OCI-LY7 (cell line): Measurements from ENCODE around the gene ATP5PD. TPM values are rescaled to one million over a fixed set of nuclear protein-coding genes. Genes with fewer than 3 reads are reported as not detected.

ENCODE experiments used
- BruUV-seq: library from RNA; stranded (reverse); fragments of 400-500 nt; replicated peaks from 2 replicates; lab custom pipeline; 2021; lab: Mats Ljungman, UMichigan
- CTCF ChIA-PET: fragments of 300-600 bp; sonication (Branson Sonifier 250); formaldehyde crosslinking; loops from one replicate; lab custom pipeline; 2022; ENCODE audit warnings: antibody characterized with exemption; ENCODE audit not compliant: unreplicated experiment; lab: Charles Lee
- POLR2A ChIA-PET: fragments of 300-600 bp; sonication (Branson Sonifier 250); formaldehyde crosslinking; loops from one replicate; lab custom pipeline; 2022; ENCODE audit warnings: antibody characterized with exemption; lab: Charles Lee
- DNase-seq: peaks from one replicate; pipeline ENCODE4 v3.0.0-alpha.2; 2015; ENCODE audit warnings: low spot score
- H2AFZ ChIP-seq: fragments of 200-600 bp; sonication (generic), shearing (Covaris generic); 2 replicates; pipeline ENCODE4 v1.6.1; 2014; ENCODE audit warnings: mild to moderate bottlenecking, antibody characterized with exemption, low read length, moderate library complexity
- H3K27ac ChIP-seq: fragments of 200-600 bp; sonication (generic); 2 replicates; pipeline ENCODE4 v1.5.1; 2014; ENCODE audit warnings: mixed run types, low read depth, mild to moderate bottlenecking, moderate library complexity, low read length, inconsistent platforms; ENCODE audit not compliant: poor library complexity, severe bottlenecking
- H3K36me3 ChIP-seq: fragments of 200-600 bp; sonication (generic); 2 replicates; pipeline ENCODE4 v1.6.1; 2014; ENCODE audit warnings: mild to moderate bottlenecking, antibody characterized with exemption, low read length, moderate library complexity, mixed read lengths; ENCODE audit not compliant: insufficient read depth
- H3K4me1 ChIP-seq: fragments of 200-600 bp; sonication (generic); 2 replicates; pipeline ENCODE4 v1.5.1; 2014; ENCODE audit warnings: mild to moderate bottlenecking, low read length; ENCODE audit not compliant: insufficient read depth, poor library complexity, severe bottlenecking
- H3K4me2 ChIP-seq: fragments of 200-600 bp; sonication (generic); 2 replicates; pipeline ENCODE4 v1.6.1; 2014; ENCODE audit warnings: mild to moderate bottlenecking, low read length
- H3K4me3 ChIP-seq: fragments of 200-600 bp; sonication (generic); 2 replicates; pipeline ENCODE4 v1.5.1; 2014; ENCODE audit warnings: mild to moderate bottlenecking, low read depth, low read length; ENCODE audit not compliant: poor library complexity, severe bottlenecking
- H3K79me2 ChIP-seq: fragments of 200-600 bp; sonication (generic); 2 replicates; pipeline ENCODE4 v1.6.1; 2016; ENCODE audit warnings: low read depth, mild to moderate bottlenecking, low read length, moderate library complexity, mixed read lengths; ENCODE audit not compliant: insufficient read depth
- H3K9me2 ChIP-seq: fragments of 200-600 bp; sonication (generic); 2 replicates; pipeline ENCODE4 v1.6.1; 2016; ENCODE audit warnings: mild to moderate bottlenecking, low read length, mixed read lengths; ENCODE audit not compliant: insufficient read depth
- H3K9me3 ChIP-seq: fragments of 200-600 bp; sonication (generic); 2 replicates; pipeline ENCODE4 v1.6.1; 2014; ENCODE audit warnings: mild to moderate bottlenecking, mixed run types, low read length, mixed read lengths
- H4K20me1 ChIP-seq: fragments of 200-600 bp; sonication (generic); 2 replicates; pipeline ENCODE4 v1.6.1; 2014; ENCODE audit warnings: mild to moderate bottlenecking, antibody characterized with exemption, low read length, moderate library complexity, mixed read lengths; ENCODE audit not compliant: insufficient read depth
- EZH2phosphoT487 ChIP-seq: fragments of 200-600 bp; sonication (generic); IDR thresholded peaks from 2 replicates; pipeline ENCODE4 v1.6.1; 2018; ENCODE audit warnings: low read depth, borderline replicate concordance, mild to moderate bottlenecking, mixed run types, antibody characterized with exemption, low read length, moderate library complexity, mixed read lengths
- intact Hi-C: fragments of 100-400 bp; cut with micrococcal nuclease; formaldehyde crosslinking; loops from one replicate; pipeline ENCODE4 v1.10.0; 2022; ENCODE audit not compliant: unreplicated experiment
- total RNA-seq, 2 experiments: library from RNA; depleted of rRNA in 1 of 2; stranded (reverse); fragments of >200 nt in 1 of 2; shearing (Covaris generic) in 1 of 2; gene quantifications; 2 replicates each; pipeline ENCODE4 v1.2.3, GENCODE V29; 2014 to 2022
- TF ChIP-seq, protein P1 (sequence below): fragments of 200-600 bp; sonication (generic); conservative IDR thresholded peaks from 2 replicates; pipeline ENCODE4 v1.5.1; 2014; ENCODE audit warnings: mild to moderate bottlenecking, antibody characterized with exemption, low read length, moderate library complexity, mixed read lengths

The ATP5PD gene
- total RNA-seq, 2 experiments from 2014 or later, result 301 to 317 TPM

DNA sequence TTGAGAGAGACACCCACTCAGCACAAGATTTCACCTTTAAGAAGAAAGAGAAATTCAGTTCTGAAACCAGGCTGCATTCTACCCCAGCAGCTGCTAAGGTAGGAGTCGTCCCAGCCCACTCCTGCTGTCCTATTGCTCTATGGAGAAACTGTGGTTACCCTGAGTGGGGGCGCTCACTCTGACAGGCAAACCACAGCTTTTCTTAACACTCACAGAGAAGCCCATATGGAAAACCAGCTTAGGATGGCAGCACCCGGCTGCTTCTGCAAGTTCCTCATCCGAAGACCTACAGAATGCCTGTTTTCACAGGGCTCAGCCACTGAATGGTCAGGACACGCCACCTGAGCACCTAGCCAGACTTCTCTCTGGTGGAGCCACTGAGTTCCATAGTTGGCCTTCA lies 7.5 kb downstream of the ATP5PD start:
- POLR2A ChIA-PET, result no interaction called here
- no TSS peak for BruUV-seq

DNA sequence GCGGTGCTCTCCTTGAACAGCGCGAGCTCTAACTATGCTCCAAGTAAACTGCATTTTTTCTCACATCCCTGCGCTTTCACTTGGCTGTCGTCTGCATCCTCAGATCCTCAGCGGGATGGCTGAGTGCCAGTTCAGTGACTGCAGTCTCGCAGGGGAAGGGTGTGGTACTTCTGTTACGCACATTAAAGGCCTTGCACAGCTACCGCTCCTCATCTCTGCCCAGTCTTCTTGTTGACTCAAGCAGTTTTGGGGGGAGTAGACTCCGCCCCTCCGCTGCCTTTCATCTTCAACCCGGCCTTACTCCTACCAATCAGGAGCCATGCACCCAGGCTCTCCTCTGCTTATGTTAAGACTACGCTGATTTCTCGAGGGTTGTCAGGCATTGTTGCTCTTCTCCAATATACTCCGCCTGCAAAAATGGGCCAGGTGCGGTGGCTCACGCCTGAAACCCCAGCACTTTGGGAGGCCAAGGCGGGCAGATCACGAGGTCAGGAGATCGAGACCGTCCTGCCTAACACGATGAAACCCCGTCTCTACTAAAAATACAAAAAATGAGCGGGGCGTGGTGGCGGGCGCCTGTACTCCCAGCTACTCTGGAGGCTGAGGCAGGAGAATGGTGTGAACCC lies 10.0 kb downstream of the ATP5PD start:
- CTCF ChIA-PET, result no interaction called here
- Histone ChIP-seq H3K4me2 (no peak overlapping the region), H3K36me3 (peaks cover 37% of the 10 kb centered on the region), H3K4me1 (peaks cover 13% of the 10 kb centered on the region), H4K20me1 (no peaks in the 10 kb centered on the region), H2AFZ (no peak overlapping the region), H3K27ac (no peak overlapping the region), H3K4me3 (no peak overlapping the region), H3K9me2 (no peaks in the 10 kb centered on the region), H3K9me3 (no peaks in the 10 kb centered on the region), H3K79me2 (no peaks in the 10 kb centered on the region)
- TF ChIP-seq EZH2phosphoT487, result no peak
- TF ChIP-seq, protein P1, sequence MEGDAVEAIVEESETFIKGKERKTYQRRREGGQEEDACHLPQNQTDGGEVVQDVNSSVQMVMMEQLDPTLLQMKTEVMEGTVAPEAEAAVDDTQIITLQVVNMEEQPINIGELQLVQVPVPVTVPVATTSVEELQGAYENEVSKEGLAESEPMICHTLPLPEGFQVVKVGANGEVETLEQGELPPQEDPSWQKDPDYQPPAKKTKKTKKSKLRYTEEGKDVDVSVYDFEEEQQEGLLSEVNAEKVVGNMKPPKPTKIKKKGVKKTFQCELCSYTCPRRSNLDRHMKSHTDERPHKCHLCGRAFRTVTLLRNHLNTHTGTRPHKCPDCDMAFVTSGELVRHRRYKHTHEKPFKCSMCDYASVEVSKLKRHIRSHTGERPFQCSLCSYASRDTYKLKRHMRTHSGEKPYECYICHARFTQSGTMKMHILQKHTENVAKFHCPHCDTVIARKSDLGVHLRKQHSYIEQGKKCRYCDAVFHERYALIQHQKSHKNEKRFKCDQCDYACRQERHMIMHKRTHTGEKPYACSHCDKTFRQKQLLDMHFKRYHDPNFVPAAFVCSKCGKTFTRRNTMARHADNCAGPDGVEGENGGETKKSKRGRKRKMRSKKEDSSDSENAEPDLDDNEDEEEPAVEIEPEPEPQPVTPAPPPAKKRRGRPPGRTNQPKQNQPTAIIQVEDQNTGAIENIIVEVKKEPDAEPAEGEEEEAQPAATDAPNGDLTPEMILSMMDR, result no peak
- DNase-seq, result no peak
- BruUV-seq, result no TSS peak
- intact Hi-C loops, result no loop called here
- POLR2A ChIA-PET, result interaction anchor here (0.7 to 1.2 kb wide), 3 partner anchors 21 to 25 kb away, joined by 3 to 4 read pairs (median 4); partner anchors contain the start of gene MRPL58

More for the DNA sequence above, 7.5 kb downstream of the ATP5PD start:
- H4K20me1 ChIP-seq, result no peaks in the 10 kb centered on the region
- H2AFZ ChIP-seq, result no peak overlapping the region
- intact Hi-C loops, result no loop called here
- CTCF ChIA-PET, result interaction anchor here (0.6 kb wide), 1 partner anchor 168 kb away, joined by 3 read pairs; no protein-coding TSS in a partner anchor
- no peak for DNase-seq
- H3K36me3 ChIP-seq, result peaks cover 45% of the 10 kb centered on the region
- H3K27ac ChIP-seq, result no peak overlapping the region
- H3K4me3 ChIP-seq, result no peak overlapping the region
- H3K4me1 ChIP-seq, result peaks cover 6% of the 10 kb centered on the region
- H3K9me2 ChIP-seq, result no peaks in the 10 kb centered on the region
- no peak overlapping the region for H3K4me2 ChIP-seq
- H3K9me3 ChIP-seq, result no peaks in the 10 kb centered on the region
- no peak for TF ChIP-seq EZH2phosphoT487
- TF ChIP-seq, protein P1, result no peak
- H3K79me2 ChIP-seq, result no peaks in the 10 kb centered on the region
